B cell (primary cell): ENCODE data around the gene ARHGAP26. TPM values are rescaled to one million over a fixed set of nuclear protein-coding genes. Genes with fewer than 3 reads are reported as not detected.

ENCODE experiments used
- ATAC-seq: fragments of 200-7000 bp; cut with Tn5 transposase; one replicate; pipeline ENCODE4 v1.10.0; 2021; ENCODE audit warnings: low read depth, mild to moderate bottlenecking, moderate number of reproducible peaks, moderate library complexity
- CTCF ChIA-PET: fragments of 350-600 bp; sonication (Branson Sonifier 250); formaldehyde crosslinking; loops from one replicate; lab custom pipeline; 2021; ENCODE audit warnings: antibody characterized with exemption, inconsistent platforms; lab: Charles Lee
- POLR2A ChIA-PET: fragments of 350-600 bp; sonication (Branson Sonifier 250); formaldehyde crosslinking; loops from one replicate; lab custom pipeline; 2021; ENCODE audit warnings: antibody characterized with exemption; lab: Charles Lee
- DNase-seq: peaks from one replicate; pipeline ENCODE4 v3.0.0; 2013
- H2AFZ ChIP-seq: 2 replicates; pipeline ENCODE4 v1.6.1; 2012; ENCODE audit warnings: mild to moderate bottlenecking, low read depth, low read length; ENCODE audit not compliant: insufficient read depth, poor library complexity, severe bottlenecking
- H3K27ac ChIP-seq, 2 donors: 1 replicate in 1 of 2; 2 replicates in 1 of 2; pipeline ENCODE4 v1.5.1; 2012 to 2013; ENCODE audit warnings: low read length in 2 of 2, mild to moderate bottlenecking in 2 of 2, moderate library complexity in 1 of 2
- H3K27me3 ChIP-seq, 4 experiments: fragments of 200-600 bp in 1 of 4; sonication (generic) in 1 of 4; replicated peaks in 1 of 4; 1 replicate in 2 of 4; 2 replicates in 2 of 4; pipeline versions ENCODE4 v1.6.1 to v1.7.0; 2013 to 2016; ENCODE audit warnings: low read length in 3 of 4, mild to moderate bottlenecking in 2 of 4, mixed read lengths in 1 of 4, moderate library complexity in 1 of 4; ENCODE audit not compliant: insufficient read depth in 4 of 4, control insufficient read depth in 3 of 4; ENCODE audit errors: control extremely low read depth in 1 of 4
- H3K36me3 ChIP-seq, 2 experiments: replicated peaks in 1 of 2; 1 replicate in 1 of 2; 2 replicates in 1 of 2; pipeline versions ENCODE4 v1.6.1 to v1.7.1; 2013; ENCODE audit warnings: low read length in 1 of 2; ENCODE audit not compliant: insufficient read depth in 2 of 2, control insufficient read depth in 1 of 2; ENCODE audit errors: control extremely low read depth in 1 of 2, extremely low read depth in 1 of 2
- H3K4me1 ChIP-seq, 2 donors: fragments of 200-600 bp in 1 of 2; sonication (generic) in 1 of 2; 1 replicate in 1 of 2; 2 replicates in 1 of 2; pipeline versions ENCODE4 v1.5.1 to v1.6.1; 2013 to 2017; ENCODE audit warnings: low read length in 2 of 2; ENCODE audit not compliant: control insufficient read depth in 2 of 2, insufficient read depth in 2 of 2
- H3K4me2 ChIP-seq: replicated peaks from 2 replicates; pipeline ENCODE3; 2012; ENCODE audit warnings: mild to moderate bottlenecking, low read depth, low read length; ENCODE audit not compliant: poor library complexity, severe bottlenecking
- H3K4me3 ChIP-seq, 5 experiments: fragments of 200-600 bp in 1 of 5; sonication (generic) in 1 of 5; 1 replicate in 3 of 5; 2 replicates in 2 of 5; pipeline versions ENCODE4 v1.5.1 to v1.7.0; 2011 to 2016; ENCODE audit warnings: low read length in 4 of 5, mild to moderate bottlenecking in 4 of 5, low read depth in 2 of 5, control low read depth in 1 of 5, moderate library complexity in 1 of 5; ENCODE audit not compliant: insufficient read depth in 1 of 5; ENCODE audit errors: control extremely low read depth in 1 of 5, extremely low read depth in 1 of 5
- H3K79me2 ChIP-seq: fragments of 200-600 bp; sonication (generic); one replicate; pipeline ENCODE4 v1.6.0; 2016; ENCODE audit warnings: low read length; ENCODE audit not compliant: control insufficient read depth, insufficient read depth
- H3K9ac ChIP-seq: fragments of 200-600 bp; sonication (generic); 2 replicates; pipeline ENCODE4 v1.6.1; 2017; ENCODE audit warnings: mild to moderate bottlenecking, low read length, moderate library complexity
- H3K9me3 ChIP-seq, 3 donors: one replicate each; pipeline versions ENCODE4 v1.6.1 to v1.7.1; 2013; ENCODE audit warnings: low read length in 2 of 3; ENCODE audit not compliant: control insufficient read depth in 2 of 3, insufficient read depth in 1 of 3; ENCODE audit errors: control extremely low read depth in 1 of 3
- H4K20me1 ChIP-seq: 2 replicates; pipeline ENCODE4 v1.6.0; 2012; ENCODE audit warnings: mild to moderate bottlenecking, low read length; ENCODE audit not compliant: insufficient read depth, control insufficient read depth, poor library complexity, severe bottlenecking
- H3K27ac Mint-ChIP-seq: one replicate; pipeline ENCODE4 v1.8.0; 2021; ENCODE audit warnings: mixed read lengths
- H3K27me3 Mint-ChIP-seq: one replicate; pipeline ENCODE4 v1.8.0; 2021; ENCODE audit warnings: mixed read lengths
- H3K4me1 Mint-ChIP-seq: one replicate; pipeline ENCODE4 v1.8.0; 2021; ENCODE audit warnings: mixed read lengths
- H3K4me3 Mint-ChIP-seq: one replicate; pipeline ENCODE4 v1.8.0; 2021; ENCODE audit warnings: mixed read lengths
- H3K9me3 Mint-ChIP-seq: one replicate; pipeline ENCODE4 v1.8.0; 2022; ENCODE audit warnings: mixed read lengths; ENCODE audit not compliant: insufficient read depth
- EZH2 ChIP-seq: IDR thresholded peaks from 2 replicates; pipeline ENCODE4 v1.6.1; 2012; ENCODE audit warnings: borderline replicate concordance, low read depth, mild to moderate bottlenecking, moderate library complexity, low read length; ENCODE audit not compliant: insufficient read depth, poor library complexity, severe bottlenecking
- WGBS: methylation state at CpG from one replicate; pipeline ENCODE4 v1.1.5; 2013; ENCODE audit warnings: missing lambda C conversion rate; ENCODE audit not compliant: insufficient coverage; 5-methylcytosine and 5-hydroxymethylcytosine counted together
- intact Hi-C: fragments of 100-400 bp; cut with micrococcal nuclease; formaldehyde crosslinking; loops from one replicate; pipeline ENCODE4 v1.10.0; 2022
- polyA plus RNA-seq: library from polyadenylated mRNA; depleted of rRNA; stranded (reverse); fragments of >200 nt; gene quantifications from 2 replicates; pipeline ENCODE4 v1.2.3, GENCODE V29; 2012
- total RNA-seq, 2 donors: library from RNA; stranded (reverse); fragments of 120-200 nt in 1 of 2; gene quantifications; 1 replicate in 1 of 2; 2 replicates in 1 of 2; pipeline versions ENCODE4 v1.2.3 to v1.2.4, GENCODE V29; 2013 to 2022
- TF ChIP-seq, protein P1 (sequence below): fragments of 200-600 bp; IDR thresholded peaks from one replicate; pipeline ENCODE4 v1.8.0; 2022; ENCODE audit warnings: antibody characterized with exemption, mild to moderate bottlenecking

ARHGAP26 gene
- total and polyA plus RNA-seq, 2 donors (not counting 1 experiment from before 2014, with no cell fraction given) = 1.8 to 22.5 TPM

DNA sequence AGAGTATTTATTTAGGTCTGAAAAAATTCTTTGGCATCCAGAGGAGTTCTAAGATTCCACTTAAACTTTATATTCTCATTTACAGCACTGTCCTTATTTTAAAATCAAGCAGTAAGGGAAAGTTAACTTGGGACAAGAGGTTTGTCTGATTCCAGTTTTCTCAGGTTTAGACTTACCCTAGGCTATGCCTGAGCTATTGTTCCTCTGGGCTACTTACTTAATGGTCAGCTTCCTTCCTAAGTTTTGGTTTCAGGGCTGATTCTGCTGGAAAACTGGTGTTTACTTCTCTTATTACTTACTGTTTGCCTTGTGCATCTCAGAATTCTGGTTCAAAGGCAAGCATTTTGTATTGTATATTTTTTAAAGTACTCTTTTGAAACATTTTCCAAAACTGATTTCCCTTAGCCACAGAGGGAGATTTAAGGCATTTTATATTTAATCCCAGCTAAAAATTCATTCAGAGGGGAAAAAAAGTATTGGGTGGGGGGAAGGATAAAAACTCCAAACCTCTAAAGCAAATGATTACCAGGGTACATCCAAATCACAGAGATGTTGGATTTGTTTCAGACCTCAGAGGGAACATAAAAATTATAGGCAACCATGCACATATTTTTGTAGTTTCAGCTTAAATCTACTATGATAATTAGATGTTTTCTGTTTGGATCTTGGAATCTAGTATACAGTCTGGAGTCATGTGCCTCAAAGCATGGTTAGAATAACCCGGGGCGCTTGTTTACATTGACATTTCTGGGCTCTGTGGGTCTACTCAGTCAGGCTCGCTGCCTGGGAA is 290.0 kb downstream of the ARHGAP26 start:
- CTCF ChIA-PET = no interaction called here
- Mint-ChIP-seq H3K4me3 (no peak overlapping the region), H3K9me3 (no peaks in the 10 kb centered on the region), H3K4me1 (peaks cover 8% of the 10 kb centered on the region), H3K27ac (no peak overlapping the region), H3K27me3 (no peaks in the 10 kb centered on the region)
- H3K4me1 ChIP-seq = no peaks in the 10 kb centered on the region
- H3K27me3 ChIP-seq = no peaks in the 10 kb centered on the region
- WGBS = 97% methylated on average over 3 of the region's 3 CpGs
- H3K36me3 ChIP-seq = no peaks in the 10 kb centered on the region
- H3K9me3 ChIP-seq = no peaks in the 10 kb centered on the region
- H3K79me2 ChIP-seq = no peaks in the 10 kb centered on the region
- no peak overlapping the region for H3K9ac ChIP-seq
- H2AFZ ChIP-seq = no peak overlapping the region
- H4K20me1 ChIP-seq = no peaks in the 10 kb centered on the region
- no peak overlapping the region for H3K4me3 ChIP-seq
- DNase-seq (no peak), ATAC-seq (no peak)
- TF ChIP-seq, protein P1, sequence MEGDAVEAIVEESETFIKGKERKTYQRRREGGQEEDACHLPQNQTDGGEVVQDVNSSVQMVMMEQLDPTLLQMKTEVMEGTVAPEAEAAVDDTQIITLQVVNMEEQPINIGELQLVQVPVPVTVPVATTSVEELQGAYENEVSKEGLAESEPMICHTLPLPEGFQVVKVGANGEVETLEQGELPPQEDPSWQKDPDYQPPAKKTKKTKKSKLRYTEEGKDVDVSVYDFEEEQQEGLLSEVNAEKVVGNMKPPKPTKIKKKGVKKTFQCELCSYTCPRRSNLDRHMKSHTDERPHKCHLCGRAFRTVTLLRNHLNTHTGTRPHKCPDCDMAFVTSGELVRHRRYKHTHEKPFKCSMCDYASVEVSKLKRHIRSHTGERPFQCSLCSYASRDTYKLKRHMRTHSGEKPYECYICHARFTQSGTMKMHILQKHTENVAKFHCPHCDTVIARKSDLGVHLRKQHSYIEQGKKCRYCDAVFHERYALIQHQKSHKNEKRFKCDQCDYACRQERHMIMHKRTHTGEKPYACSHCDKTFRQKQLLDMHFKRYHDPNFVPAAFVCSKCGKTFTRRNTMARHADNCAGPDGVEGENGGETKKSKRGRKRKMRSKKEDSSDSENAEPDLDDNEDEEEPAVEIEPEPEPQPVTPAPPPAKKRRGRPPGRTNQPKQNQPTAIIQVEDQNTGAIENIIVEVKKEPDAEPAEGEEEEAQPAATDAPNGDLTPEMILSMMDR = no peak
- TF ChIP-seq EZH2 = no peak
- H3K27ac ChIP-seq = no peak overlapping the region
- H3K4me2 ChIP-seq = no peak overlapping the region
- intact Hi-C loops = no loop called here
- POLR2A ChIA-PET = no interaction called here

DNA sequence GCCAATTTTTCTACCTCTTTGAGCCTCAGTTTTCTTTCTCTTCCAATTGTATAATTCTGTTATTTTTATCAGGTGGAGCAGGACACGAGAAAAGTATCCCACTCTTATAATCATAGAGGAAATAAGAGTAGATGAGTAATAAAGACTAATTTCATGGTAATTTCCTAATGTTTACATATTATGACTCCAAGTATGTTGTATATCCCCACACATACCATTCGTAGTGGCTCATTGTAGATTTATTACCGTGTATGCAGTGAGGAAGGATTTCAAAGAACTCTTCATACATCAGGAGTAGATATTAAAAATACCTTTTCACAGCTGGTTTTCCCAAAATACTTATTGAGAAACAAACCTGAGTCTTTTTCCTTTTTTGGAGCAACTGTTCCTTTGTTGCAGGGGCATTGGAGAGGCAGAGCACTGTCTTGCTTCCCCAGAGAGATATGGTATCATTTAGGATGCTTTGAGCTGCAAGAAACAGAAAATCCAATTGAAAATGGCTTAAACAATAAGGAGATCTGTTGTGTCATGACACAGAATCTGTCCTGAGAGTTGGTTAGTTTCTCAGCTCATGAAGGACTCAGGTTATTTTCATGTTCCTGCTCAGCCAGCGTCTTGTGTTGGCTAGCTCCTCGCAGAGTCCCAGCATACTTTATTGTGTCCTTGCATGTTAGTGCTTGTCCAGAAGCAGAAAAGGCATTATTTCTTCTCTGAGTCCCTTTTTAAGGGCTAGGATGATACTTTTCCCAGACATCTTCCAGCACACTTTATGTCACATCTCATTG is 291.2 kb downstream of the ARHGAP26 start:
- no peak overlapping the region for H3K27ac Mint-ChIP-seq
- intact Hi-C loops = no loop called here

More for the DNA sequence above, 291.2 kb downstream of the ARHGAP26 start:
- no peak overlapping the region for H3K4me2 ChIP-seq
- H3K79me2 ChIP-seq = no peaks in the 10 kb centered on the region
- H3K9ac ChIP-seq = no peak overlapping the region
- H3K27ac ChIP-seq = no peak overlapping the region
- no peaks in the 10 kb centered on the region for H4K20me1 ChIP-seq
- H3K36me3 ChIP-seq = no peaks in the 10 kb centered on the region
- TF ChIP-seq, protein P1 = no peak
- TF ChIP-seq EZH2 = no peak
- Mint-ChIP-seq H3K4me1 (peaks cover 11% of the 10 kb centered on the region), H3K9me3 (no peaks in the 10 kb centered on the region), H3K4me3 (no peak overlapping the region), H3K27me3 (no peaks in the 10 kb centered on the region)
- H3K27me3 ChIP-seq = no peaks in the 10 kb centered on the region
- ATAC-seq (no peak), DNase-seq (no peak)
- H3K4me1 ChIP-seq = no peaks in the 10 kb centered on the region
- POLR2A ChIA-PET = no interaction called here
- no peak overlapping the region for H3K4me3 ChIP-seq
- no peak overlapping the region for H2AFZ ChIP-seq
- WGBS = 100% methylated on average over 1 of the region's 5 CpGs
- CTCF ChIA-PET = no interaction called here
- no peaks in the 10 kb centered on the region for H3K9me3 ChIP-seq
